ENCODE measurements around the gene PRKD1. TPM values are rescaled to one million over a fixed set of nuclear protein-coding genes. Genes with fewer than 3 reads are reported as not detected.

Gene PRKD1
- total and polyA plus RNA-seq, 11 donors: 0.99 to 8.8 (median 3.6) TPM

- ATAC-seq: no peak
- no peak overlapping the region for H3K4me3 ChIP-seq
- WGBS, 4 donors: 57 to 70% (median 62%) methylated on average over 7 of the region's 7 CpGs
Observed at GRCh38 chr14:29587761-29588470, 339.7 kb downstream of the PRKD1 start.

GRCh38 chr14:29587046-29587445 lies 340.6 kb downstream of the PRKD1 start:
- Histone ChIP-seq H3K27ac (no peak overlapping the region), H3K27me3 (no peaks in the 10 kb centered on the region), H3K4me3 (no peak overlapping the region), H3K36me3 (no peaks in the 10 kb centered on the region), H3K9me3 (no peaks in the 10 kb centered on the region), H3K4me1 (peaks cover 0 to 26% (median 0%) of the 10 kb centered on the region in 12 donors)
- intact Hi-C loops (cut with DNase I): no loop called here
- ATAC-seq (no peak), DNase-seq (no peak)
- 65 to 71% (median 69%) methylated on average over 2 of the region's 2 CpGs for WGBS, 4 donors
- no peak for TF ChIP-seq CTCF (IDR thresholded peaks at IDR 0.05)
- TF ChIP-seq POLR2A (IDR thresholded peaks at IDR 0.05): no peak

More at GRCh38 chr14:29587761-29588470, 339.7 kb downstream of the PRKD1 start:
- H3K27ac ChIP-seq: peak overlapping the region in 1 of 12 donors; percentile 17
- no peak for TF ChIP-seq POLR2A (IDR thresholded peaks at IDR 0.05)
- no peak for TF ChIP-seq CTCF (IDR thresholded peaks at IDR 0.05)
- intact Hi-C loops (cut with DNase I): no loop called here
- DNase-seq: no peak
- no peaks in the 10 kb centered on the region for H3K9me3 ChIP-seq
- H3K4me1 ChIP-seq: peaks cover 0 to 26% (median 0%) of the 10 kb centered on the region in 12 donors
- H3K27me3 ChIP-seq: no peaks in the 10 kb centered on the region
- H3K36me3 ChIP-seq: no peaks in the 10 kb centered on the region

- Histone ChIP-seq H3K27ac (no peak overlapping the region), H3K4me1 (peaks cover 0 to 26% (median 0%) of the 10 kb centered on the region in 12 donors), H3K9me3 (no peaks in the 10 kb centered on the region), H3K27me3 (no peaks in the 10 kb centered on the region), H3K36me3 (no peaks in the 10 kb centered on the region), H3K4me3 (peak overlapping the region in 1 of 12 donors; percentile 4)
- intact Hi-C loops (cut with DNase I): no loop called here
- WGBS, 4 donors: 19 to 36% (median 21%) methylated on average over 8 of the region's 8 CpGs
- ATAC-seq: peak; percentile 85 to 95 (median 92)
- peak; percentile 21 to 65 (median 55) for DNase-seq
- TF ChIP-seq CTCF (IDR thresholded peaks at IDR 0.05) (no peak), POLR2A (IDR thresholded peaks at IDR 0.05) (no peak)
Observed at GRCh38 chr14:29584992-29585391, 342.7 kb downstream of the PRKD1 start.

- Histone ChIP-seq H3K27me3 (no peaks in the 10 kb centered on the region), H3K4me3 (no peak overlapping the region), H3K4me1 (peaks cover 0 to 11% (median 0%) of the 10 kb centered on the region in 12 donors), H3K36me3 (peaks cover 0 to 14% (median 4%) of the 10 kb centered on the region in 9 donors), H3K27ac (no peak overlapping the region), H3K9me3 (no peaks in the 10 kb centered on the region)
- no peak for DNase-seq
- intact Hi-C loops (cut with DNase I): no loop called here
- no peak for TF ChIP-seq CTCF (IDR thresholded peaks at IDR 0.05)
- 94 to 96% (median 95%) methylated on average over 1 of the region's 1 CpG for WGBS, 4 donors
- ATAC-seq: no peak
Observed at GRCh38 chr14:29580763-29581162, 346.9 kb downstream of the PRKD1 start.
